OCI-LY1 (cell line): Measurements from ENCODE around the gene ORC3.
"Not testable (repeated sequence)": the region's sequence is repeated elsewhere in the genome, so short reads cannot be mapped to it uniquely, and the experiment has no call there.

Source experiments
- H2AFZ ChIP-seq: fragments of 200-600 bp; sonication (generic), shearing (Covaris generic); 2 replicates; pipeline ENCODE4 v1.6.0; 2014; ENCODE audit warnings: antibody characterized with exemption, mild to moderate bottlenecking, low read length
- H3F3A ChIP-seq: fragments of 200-600 bp; sonication (generic), shearing (Covaris generic); 2 replicates; pipeline ENCODE4 v1.6.0; 2014; ENCODE audit warnings: mild to moderate bottlenecking, antibody characterized with exemption, low read length, moderate library complexity; ENCODE audit not compliant: insufficient read depth
- H3K27ac ChIP-seq: fragments of 200-600 bp; sonication (generic); 2 replicates; pipeline ENCODE4 v1.5.1; 2014; ENCODE audit warnings: low read length, mixed run types, mild to moderate bottlenecking, low read depth; ENCODE audit not compliant: poor library complexity, severe bottlenecking
- H3K27me3 ChIP-seq: fragments of 200-600 bp; sonication (generic); 2 replicates; pipeline ENCODE4 v1.6.0; 2014; ENCODE audit warnings: antibody characterized with exemption, mild to moderate bottlenecking, low read length, moderate library complexity; ENCODE audit not compliant: insufficient read depth
- H3K36me3 ChIP-seq: fragments of 200-600 bp; sonication (generic); 2 replicates; pipeline ENCODE4 v1.6.1; 2014; ENCODE audit warnings: mild to moderate bottlenecking, antibody characterized with exemption, low read length, moderate library complexity, mixed read lengths; ENCODE audit not compliant: insufficient read depth
- H3K4me1 ChIP-seq: fragments of 200-600 bp; sonication (generic); 2 replicates; pipeline ENCODE4 v1.5.1; 2014; ENCODE audit warnings: mild to moderate bottlenecking, low read length, moderate library complexity; ENCODE audit not compliant: insufficient read depth, severe bottlenecking
- H3K4me2 ChIP-seq: fragments of 200-600 bp; sonication (generic), shearing (Covaris generic); 2 replicates; pipeline ENCODE4 v1.6.1; 2014; ENCODE audit warnings: low read length
- H3K4me3 ChIP-seq: fragments of 200-600 bp; sonication (generic); 2 replicates; pipeline ENCODE4 v1.5.1; 2014; ENCODE audit warnings: low read length, low read depth, mild to moderate bottlenecking, mixed read lengths; ENCODE audit not compliant: poor library complexity, severe bottlenecking
- H3K79me2 ChIP-seq: fragments of 200-600 bp; shearing (Covaris generic); 2 replicates; pipeline ENCODE4 v1.6.1; 2016; ENCODE audit warnings: mixed run types, low read length, mixed read lengths; ENCODE audit not compliant: insufficient read depth
- H3K9ac ChIP-seq: fragments of 200-600 bp; sonication (generic), shearing (Covaris generic); 2 replicates; pipeline ENCODE4 v1.6.1; 2014; ENCODE audit warnings: mild to moderate bottlenecking, low read length, mixed read lengths
- H3K9me2 ChIP-seq: fragments of 200-600 bp; sonication (generic), shearing (Covaris generic); 2 replicates; pipeline ENCODE4 v1.6.1; 2014; ENCODE audit warnings: low read depth, mild to moderate bottlenecking, low read length, mixed read lengths
- H3K9me3 ChIP-seq: fragments of 200-600 bp; shearing (Covaris generic); 2 replicates; pipeline ENCODE4 v1.6.1; 2014; ENCODE audit warnings: low read length, mixed read lengths
- H4K20me1 ChIP-seq: fragments of 200-600 bp; sonication (generic), shearing (Covaris generic); 2 replicates; pipeline ENCODE4 v1.6.0; 2016; ENCODE audit warnings: mild to moderate bottlenecking, low read length; ENCODE audit not compliant: insufficient read depth
- CTCF ChIP-seq: fragments of 200-600 bp; sonication (generic), shearing (Covaris generic); IDR thresholded peaks from 2 replicates; pipeline ENCODE4 v1.5.1; 2017; ENCODE audit warnings: mild to moderate bottlenecking, antibody characterized with exemption, low read length, moderate library complexity, mixed read lengths
- EZH2 ChIP-seq: fragments of 200-600 bp; sonication (generic), shearing (Covaris generic); IDR thresholded peaks from 2 replicates; pipeline ENCODE4 v1.8.0; 2017; ENCODE audit warnings: borderline replicate concordance, mixed run types, mild to moderate bottlenecking, antibody characterized with exemption, low read length, moderate library complexity, mixed read lengths

Gene ORC3

GRCh38 chr6:87606199-87606598 is 16.3 kb downstream of the ORC3 start:
- H3K4me2 ChIP-seq = no peak overlapping the region
- TF ChIP-seq CTCF (no peak), EZH2 (no peak)
- no peaks in the 10 kb centered on the region for H3K9me2 ChIP-seq
- H3K79me2 ChIP-seq = no peaks in the 10 kb centered on the region
- H2AFZ ChIP-seq = no peak overlapping the region
- peaks cover 39% of the 10 kb centered on the region for H3K36me3 ChIP-seq
- no peak overlapping the region for H3K9ac ChIP-seq
- no peaks in the 10 kb centered on the region for H3K9me3 ChIP-seq
- H3K4me1 ChIP-seq = no peaks in the 10 kb centered on the region
- no peaks in the 10 kb centered on the region for H4K20me1 ChIP-seq
- H3K27me3 ChIP-seq = no peaks in the 10 kb centered on the region
- no peak overlapping the region for H3K4me3 ChIP-seq
- H3K27ac ChIP-seq = no peak overlapping the region
- no peaks in the 10 kb centered on the region for H3F3A ChIP-seq

- TF ChIP-seq EZH2 (no peak), CTCF (no peak)
- no peaks in the 10 kb centered on the region for H3K4me1 ChIP-seq
- H4K20me1 ChIP-seq = no peaks in the 10 kb centered on the region
- H3K4me2 ChIP-seq = no peak overlapping the region
- H3K9me3 ChIP-seq = no peaks in the 10 kb centered on the region
- H3K9me2 ChIP-seq = no peaks in the 10 kb centered on the region
- H3K79me2 ChIP-seq = no peaks in the 10 kb centered on the region
- no peaks in the 10 kb centered on the region for H3F3A ChIP-seq
- no peak overlapping the region for H3K27ac ChIP-seq
- no peak overlapping the region for H3K9ac ChIP-seq
- peaks cover 64% of the 10 kb centered on the region for H3K36me3 ChIP-seq
- no peaks in the 10 kb centered on the region for H3K27me3 ChIP-seq
- no peak overlapping the region for H3K4me3 ChIP-seq
- H2AFZ ChIP-seq = no peak overlapping the region
Measured at GRCh38 chr6:87608802-87609201, 18.9 kb downstream of the ORC3 start.

GRCh38 chr6:87613018-87613417 is 23.1 kb downstream of the ORC3 start:
- not testable (repeated sequence) for H3K79me2 ChIP-seq, H3F3A ChIP-seq, H3K27me3 ChIP-seq, H3K27ac ChIP-seq, H3K4me3 ChIP-seq, H3K9me2 ChIP-seq, H3K9me3 ChIP-seq, H4K20me1 ChIP-seq, H2AFZ ChIP-seq, H3K9ac ChIP-seq, H3K4me1 ChIP-seq, H3K4me2 ChIP-seq
- H3K36me3 ChIP-seq = peaks cover 56% of the 10 kb centered on the region

- H3K27me3 ChIP-seq = no peaks in the 10 kb centered on the region
- H3K9ac ChIP-seq = no peak overlapping the region
- H3K4me1 ChIP-seq = no peaks in the 10 kb centered on the region
- no peak overlapping the region for H3K4me3 ChIP-seq
- H2AFZ ChIP-seq = no peak overlapping the region
- no peak overlapping the region for H3K4me2 ChIP-seq
- H3K36me3 ChIP-seq = peaks cover 52% of the 10 kb centered on the region
- H3K9me2 ChIP-seq = no peaks in the 10 kb centered on the region
- H4K20me1 ChIP-seq = no peaks in the 10 kb centered on the region
- no peaks in the 10 kb centered on the region for H3K9me3 ChIP-seq
- H3F3A ChIP-seq = no peaks in the 10 kb centered on the region
- no peaks in the 10 kb centered on the region for H3K79me2 ChIP-seq
- no peak overlapping the region for H3K27ac ChIP-seq
- TF ChIP-seq CTCF (no peak), EZH2 (no peak)
Measured at GRCh38 chr6:87617405-87617804, 27.5 kb downstream of the ORC3 start.
